GM19397 (cell line): Measurements from ENCODE around the gene PRR14.

ENCODE experiments used
- ATAC-seq: cut with Tn5 transposase; IDR thresholded peaks from one replicate; pipeline ENCODE4 v1.9.1; 2021; ENCODE audit warnings: mild to moderate bottlenecking, moderate library complexity; ENCODE audit not compliant: unreplicated experiment

PRR14 gene

GRCh38 chr16:30650369-30651123, at the start of gene PRR14:
TSS of gene PRR14 (plus strand) at chr16:30650960. CDS start at chr16:30651646, 686 bp downstream.
- peak; percentile 72 for ATAC-seq

GRCh38 chr16:30601966-30602365, 48.8 kb upstream of the PRR14 start:
- ATAC-seq: no peak

GRCh38 chr16:30602616-30603277, 48.0 kb upstream of the PRR14 start:
- ATAC-seq: no peak

- ATAC-seq: no peak
Observed at GRCh38 chr16:30603945-30604315, 46.8 kb upstream of the PRR14 start.

GRCh38 chr16:30604316-30604947, 46.3 kb upstream of the PRR14 start:
- ATAC-seq: no peak

- ATAC-seq: no peak
Observed at GRCh38 chr16:30605158-30605557, 45.6 kb upstream of the PRR14 start.

- ATAC-seq: no peak
Observed at GRCh38 chr16:30606004-30606403, 44.8 kb upstream of the PRR14 start.

GRCh38 chr16:30609002-30609925, 41.5 kb upstream of the PRR14 start:
- ATAC-seq: peak; percentile 27

GRCh38 chr16:30609926-30610839, 40.6 kb upstream of the PRR14 start, which contains the start of gene ZNF689:
TSS of gene ZNF689 (minus strand) at chr16:30610389. CDS start at chr16:30610041, 348 bp downstream.
- peak; percentile 88 for ATAC-seq

- ATAC-seq: no peak
Observed at GRCh38 chr16:30615358-30616091, 35.2 kb upstream of the PRR14 start.

- ATAC-seq: no peak
Observed at GRCh38 chr16:30619202-30619601, 31.6 kb upstream of the PRR14 start.

- no peak for ATAC-seq
Observed at GRCh38 chr16:30619638-30620037, 31.1 kb upstream of the PRR14 start.

- no peak for ATAC-seq
Observed at GRCh38 chr16:30620169-30620568, 30.6 kb upstream of the PRR14 start.

- ATAC-seq: no peak
Observed at GRCh38 chr16:30621765-30622164, 29.0 kb upstream of the PRR14 start.

GRCh38 chr16:30622455-30623032, 28.2 kb upstream of the PRR14 start:
- ATAC-seq: no peak

- ATAC-seq: no peak
Observed at GRCh38 chr16:30623536-30624283, 27.1 kb upstream of the PRR14 start.

- ATAC-seq: no peak
Observed at GRCh38 chr16:30626236-30626635, 24.5 kb upstream of the PRR14 start.
